NCI-H1092 treated with DMSO at 0.1 percent for 48 hours (cell line): ENCODE results near the gene SMOC2.
"Not testable (repeated sequence)": the region's sequence is repeated elsewhere in the genome, so short reads cannot be mapped to it uniquely, and the experiment has no call there.

Experiments used
- DNase-seq: peaks from one replicate; lab custom pipeline; 2025; lab: John Stamatoyannopoulos, UW

SMOC2 gene

GRCh38 chr6:168684906-168685305 lies 243.9 kb downstream of the SMOC2 start:
- no peak for DNase-seq

GRCh38 chr6:168686029-168686738 lies 245.2 kb downstream of the SMOC2 start:
- no peak for DNase-seq

GRCh38 chr6:168686831-168687730 lies 246.1 kb downstream of the SMOC2 start:
- DNase-seq, result no peak

- DNase-seq, result no peak
These were observed 249.3 kb downstream of the SMOC2 start for GRCh38 chr6:168690271-168690670.

- DNase-seq, result no peak
These were observed 250.8 kb downstream of the SMOC2 start for GRCh38 chr6:168691774-168692173.

- no peak for DNase-seq
These were observed 251.4 kb downstream of the SMOC2 start for GRCh38 chr6:168692193-168692914.

GRCh38 chr6:168692915-168693257 lies 251.9 kb downstream of the SMOC2 start:
- not testable (repeated sequence) for DNase-seq

GRCh38 chr6:168694797-168695196 lies 253.8 kb downstream of the SMOC2 start:
- DNase-seq, result not testable (repeated sequence)

GRCh38 chr6:168695701-168696100 lies 254.7 kb downstream of the SMOC2 start:
- DNase-seq, result no peak

GRCh38 chr6:168698923-168699322 lies 257.9 kb downstream of the SMOC2 start:
- DNase-seq, result no peak

- peak; percentile 87 for DNase-seq
These were observed 258.8 kb downstream of the SMOC2 start for GRCh38 chr6:168699631-168700295.

- DNase-seq, result peak; percentile 33
These were observed 259.9 kb downstream of the SMOC2 start for GRCh38 chr6:168700880-168701279.

GRCh38 chr6:168703990-168704389 lies 263.0 kb downstream of the SMOC2 start:
- DNase-seq, result peak; percentile 43

GRCh38 chr6:168704678-168705077 lies 263.7 kb downstream of the SMOC2 start:
- DNase-seq, result no peak

- DNase-seq, result not testable (repeated sequence)
These were observed 264.3 kb downstream of the SMOC2 start for GRCh38 chr6:168705271-168705670.

- DNase-seq, result no peak
These were observed 265.6 kb downstream of the SMOC2 start for GRCh38 chr6:168706471-168707177.

GRCh38 chr6:168708526-168708925 lies 267.5 kb downstream of the SMOC2 start:
- DNase-seq, result peak; percentile 38

- DNase-seq, result no peak
These were observed 268.0 kb downstream of the SMOC2 start for GRCh38 chr6:168708984-168709383.

- no peak for DNase-seq
These were observed 268.4 kb downstream of the SMOC2 start for GRCh38 chr6:168709390-168709789.

GRCh38 chr6:168709991-168710390 lies 269.0 kb downstream of the SMOC2 start:
- DNase-seq, result no peak

GRCh38 chr6:168711049-168711640 lies 270.2 kb downstream of the SMOC2 start:
- no peak for DNase-seq
